Right cardiac atrium (tissue), 5 donors: Measurements from ENCODE around the gene MAGED1. TPM values are rescaled to one million over a fixed set of nuclear protein-coding genes. Genes with fewer than 3 reads are reported as not detected.

Experiments
- ATAC-seq, 2 donors: fragments of 200-7000 bp; cut with Tn5 transposase; one replicate each; pipeline versions ENCODE4 v1.8.0 to v1.9.1; 2020; ENCODE audit warnings: moderate library complexity in 2 of 2, mild to moderate bottlenecking in 1 of 2
- DNase-seq, 3 donors: peaks; one replicate each; pipeline ENCODE4 v3.0.0-alpha.2; 2020
- H3K27ac ChIP-seq: one replicate; pipeline ENCODE4 v1.5.1; 2013; ENCODE audit warnings: mild to moderate bottlenecking, low read length, control low read depth, moderate library complexity
- H3K27me3 ChIP-seq: one replicate; pipeline ENCODE4 v1.6.1; 2013; ENCODE audit not compliant: control insufficient read depth, insufficient read depth
- H3K4me1 ChIP-seq: one replicate; pipeline ENCODE4 v1.6.1; 2013; ENCODE audit warnings: low read length; ENCODE audit not compliant: control insufficient read depth, insufficient read depth
- H3K4me3 ChIP-seq: one replicate; pipeline ENCODE4 v1.5.1; 2013; ENCODE audit warnings: low read length, control low read depth
- H3K9me3 ChIP-seq: one replicate; pipeline ENCODE4 v1.6.1; 2013; ENCODE audit warnings: low read length; ENCODE audit not compliant: control insufficient read depth
- WGBS: extraction: QIAGEN DNeasy Blood & Tissue Kit; methylation state at CpG from one replicate; pipeline ENCODE4 v1.1.7; 2013; 5-methylcytosine and 5-hydroxymethylcytosine counted together
- intact Hi-C, 4 donors: fragments of 100-400 bp; cut with DNase I; formaldehyde crosslinking; loops; one replicate each; pipeline versions ENCODE4 v1.11.0 to v1.14.0; 2022 to 2023
- polyA plus RNA-seq: library from polyadenylated mRNA; stranded (reverse); fragments of 200-250 nt; gene quantifications from one replicate; pipeline ENCODE4 v1.2.3, GENCODE V29; 2013
- total RNA-seq, 4 donors: library from RNA; stranded (reverse); fragmentation: NEBNext Ultra II Directional; extraction: Animal tissue kit (Norgen Biotek cat#: 25700); gene quantifications; one replicate each; pipeline ENCODE4 v1.2.1, GENCODE V29; 2021
- donor health status: healthy with polysubstance abuse.
- donor health status: DM: no; HTN: yes; CAD: no.
- donor health status: DM: no; HTN: no; CAD: no.
- donor health status: DM: no; HTN: yes; CAD: no; lungs with severe emphysema.
- donor health status: DM: yes; HTN: yes; CAD: no.

The MAGED1 gene
- total and polyA plus RNA-seq, 5 donors: 51.2 to 118 (median 86.4) TPM

GRCh38 chrX:51862920-51863319 is 30.5 kb upstream of the MAGED1 start:
- Histone ChIP-seq H3K4me3 (no peak overlapping the region), H3K27ac (no peak overlapping the region), H3K9me3 (no peaks in the 10 kb centered on the region), H3K4me1 (no peaks in the 10 kb centered on the region), H3K27me3 (no peaks in the 10 kb centered on the region)
- intact Hi-C loops: no loop called here
- DNase-seq (no peak), ATAC-seq (no peak)
- 91% methylated on average over 1 of the region's 1 CpG for WGBS

GRCh38 chrX:51866210-51866609 is 27.2 kb upstream of the MAGED1 start:
- H3K27ac ChIP-seq: no peak overlapping the region
- intact Hi-C loops: no loop called here
- no peaks in the 10 kb centered on the region for H3K9me3 ChIP-seq
- H3K27me3 ChIP-seq: no peaks in the 10 kb centered on the region
- DNase-seq: no peak
- no peak overlapping the region for H3K4me3 ChIP-seq
- 60% methylated on average over 3 of the region's 3 CpGs for WGBS
- ATAC-seq: no peak
- H3K4me1 ChIP-seq: no peaks in the 10 kb centered on the region

GRCh38 chrX:51867626-51868025 is 25.8 kb upstream of the MAGED1 start:
- ATAC-seq: no peak
- intact Hi-C loops: no loop called here

GRCh38 chrX:51870354-51870753 is 23.1 kb upstream of the MAGED1 start:
- no peaks in the 10 kb centered on the region for H3K27me3 ChIP-seq
- ATAC-seq (no peak), DNase-seq (no peak)
- H3K4me3 ChIP-seq: no peak overlapping the region
- H3K27ac ChIP-seq: no peak overlapping the region
- no peaks in the 10 kb centered on the region for H3K9me3 ChIP-seq
- WGBS: 82% methylated on average over 2 of the region's 2 CpGs
- intact Hi-C loops: no loop called here
- H3K4me1 ChIP-seq: no peaks in the 10 kb centered on the region

More at GRCh38 chrX:51867626-51868025, 25.8 kb upstream of the MAGED1 start:
- no peak overlapping the region for H3K27ac ChIP-seq
- H3K27me3 ChIP-seq: no peaks in the 10 kb centered on the region
- no peak for DNase-seq
- H3K9me3 ChIP-seq: no peaks in the 10 kb centered on the region
- H3K4me3 ChIP-seq: no peak overlapping the region
- 72% methylated on average over 1 of the region's 1 CpG for WGBS
- H3K4me1 ChIP-seq: no peaks in the 10 kb centered on the region

- intact Hi-C loops: no loop called here
- Histone ChIP-seq H3K9me3 (no peaks in the 10 kb centered on the region), H3K4me3 (no peak overlapping the region), H3K27me3 (no peaks in the 10 kb centered on the region), H3K4me1 (no peaks in the 10 kb centered on the region), H3K27ac (no peak overlapping the region)
- no peak for DNase-seq
- ATAC-seq: no peak
- WGBS: 100% methylated on average over 1 of the region's 1 CpG
Measured at GRCh38 chrX:51874123-51874522, 19.3 kb upstream of the MAGED1 start.

- Histone ChIP-seq H3K27me3 (no peaks in the 10 kb centered on the region), H3K4me1 (no peaks in the 10 kb centered on the region), H3K4me3 (no peak overlapping the region), H3K27ac (no peak overlapping the region), H3K9me3 (no peaks in the 10 kb centered on the region)
- ATAC-seq: no peak
- 81% methylated on average over 1 of the region's 1 CpG for WGBS
- intact Hi-C loops: no loop called here
- no peak for DNase-seq
Measured at GRCh38 chrX:51876441-51876840, 17.0 kb upstream of the MAGED1 start.

- no peak for DNase-seq
- no peaks in the 10 kb centered on the region for H3K4me1 ChIP-seq
- WGBS: 52% methylated on average over 1 of the region's 1 CpG
- no peaks in the 10 kb centered on the region for H3K27me3 ChIP-seq
- H3K9me3 ChIP-seq: no peaks in the 10 kb centered on the region
- intact Hi-C loops: no loop called here
- no peak overlapping the region for H3K4me3 ChIP-seq
- no peak for ATAC-seq
- no peak overlapping the region for H3K27ac ChIP-seq
Measured at GRCh38 chrX:51878056-51878455, 15.4 kb upstream of the MAGED1 start.

- no peaks in the 10 kb centered on the region for H3K27me3 ChIP-seq
- intact Hi-C loops: no loop called here
- H3K4me3 ChIP-seq: no peak overlapping the region
- no peaks in the 10 kb centered on the region for H3K9me3 ChIP-seq
- H3K27ac ChIP-seq: no peak overlapping the region
- ATAC-seq: no peak
- H3K4me1 ChIP-seq: no peaks in the 10 kb centered on the region
- no peak for DNase-seq
Measured at GRCh38 chrX:51889851-51890250, 3.6 kb upstream of the MAGED1 start.

GRCh38 chrX:51891245-51891644 is 2.2 kb upstream of the MAGED1 start:
- WGBS: 94% methylated on average over 1 of the region's 1 CpG
- ATAC-seq (no peak), DNase-seq (no peak)
- intact Hi-C loops: no loop called here
- Histone ChIP-seq H3K9me3 (no peaks in the 10 kb centered on the region), H3K27me3 (no peaks in the 10 kb centered on the region), H3K4me1 (peaks cover 4% of the 10 kb centered on the region), H3K4me3 (no peak overlapping the region), H3K27ac (no peak overlapping the region)

GRCh38 chrX:51891821-51892551 is 1.4 kb upstream of the MAGED1 start:
- intact Hi-C loops: no loop called here
- no peaks in the 10 kb centered on the region for H3K27me3 ChIP-seq
- 28% methylated on average over 6 of the region's 6 CpGs for WGBS
- H3K4me3 ChIP-seq: no peak overlapping the region
- ATAC-seq (peak; percentile 5 to 18), DNase-seq (peak; percentile 34 to 63 (median 47))
- peaks cover 4% of the 10 kb centered on the region for H3K4me1 ChIP-seq
- H3K27ac ChIP-seq: no peak overlapping the region
- H3K9me3 ChIP-seq: no peaks in the 10 kb centered on the region

- peak; percentile 3 to 11 for ATAC-seq
- WGBS: under 1% methylated on average over 31 of the region's 32 CpGs
- Histone ChIP-seq H3K4me1 (peaks cover 4% of the 10 kb centered on the region), H3K27ac (peak overlapping the region; percentile 69), H3K4me3 (peak overlapping the region; percentile 68), H3K27me3 (no peaks in the 10 kb centered on the region), H3K9me3 (no peaks in the 10 kb centered on the region)
- intact Hi-C loops: no loop called here
- DNase-seq: peak in 2 of 3 donors; percentile 50 to 53
Measured at GRCh38 chrX:51893931-51894696, 691 bp downstream of the MAGED1 start.
